Hippocampal formation (tissue), 2 donors: ENCODE measurements around the gene STAC3.
"Not testable (repeated sequence)": the region's sequence is repeated elsewhere in the genome, so short reads cannot be mapped to it uniquely, and the experiment has no call there.

ENCODE experiments used
- DNase-seq, 2 donors: peaks; one replicate each; lab custom pipeline; 2025; lab: John Stamatoyannopoulos, UW

Gene STAC3

GRCh38 chr12:57250956-57251355, at the start of gene STAC3:
Gene STAC3, minus strand, starts transcription at chr12:57251187. Its CDS starts 1,551 bp downstream, at chr12:57249636.
- no peak for DNase-seq

DNA sequence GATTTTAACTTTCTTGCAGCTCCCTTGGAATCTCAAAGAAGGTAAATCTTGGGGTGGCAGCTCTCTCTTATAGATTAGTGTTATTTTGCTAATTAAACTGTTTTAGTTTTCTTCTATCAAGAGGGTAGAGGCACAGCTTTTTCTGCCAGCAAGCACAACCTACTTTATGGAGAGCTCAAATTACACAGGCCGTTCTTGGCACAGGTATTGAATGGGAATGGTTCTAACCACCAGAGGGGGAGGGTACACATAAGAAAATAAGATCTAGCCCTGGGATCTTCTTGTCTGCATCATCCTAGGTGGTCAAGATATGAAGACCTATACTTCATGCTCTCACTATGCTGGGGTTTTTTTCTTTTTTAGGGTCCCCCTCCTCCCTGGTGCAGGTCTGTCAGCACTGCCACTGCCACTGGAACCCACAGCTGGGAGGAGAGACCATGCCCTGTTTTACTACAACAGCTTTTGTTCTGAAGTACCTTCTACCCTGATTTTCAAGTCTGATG, 48.6 kb upstream of the STAC3 start:
- no peak for DNase-seq

GRCh38 chr12:57296291-57296690, 45.3 kb upstream of the STAC3 start:
- DNase-seq: no peak

DNA sequence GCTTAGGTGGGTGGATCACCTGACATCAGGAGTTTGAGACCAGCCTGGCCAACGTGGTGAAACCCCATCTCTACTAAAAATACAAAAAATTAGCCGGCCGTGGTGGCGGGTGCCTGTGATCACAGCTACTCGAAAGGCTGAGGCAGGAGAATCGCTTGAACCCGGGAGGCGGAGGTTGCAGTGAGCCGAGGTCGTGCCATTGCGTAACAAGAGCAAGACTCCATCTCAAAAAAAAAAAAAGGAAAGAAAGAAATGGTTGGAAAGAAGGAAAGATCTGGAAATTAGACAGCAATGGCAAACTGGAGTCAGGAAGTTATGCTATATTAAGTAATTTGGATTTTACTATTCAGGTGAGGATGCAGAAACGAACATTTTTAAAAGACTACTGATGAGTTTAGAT, 31.1 kb upstream of the STAC3 start:
- not testable (repeated sequence) for DNase-seq

GRCh38 chr12:57280211-57281062, 29.4 kb upstream of the STAC3 start:
- DNase-seq: no peak

- no peak for DNase-seq
Measured at GRCh38 chr12:57278465-57279381, 27.7 kb upstream of the STAC3 start.

DNA sequence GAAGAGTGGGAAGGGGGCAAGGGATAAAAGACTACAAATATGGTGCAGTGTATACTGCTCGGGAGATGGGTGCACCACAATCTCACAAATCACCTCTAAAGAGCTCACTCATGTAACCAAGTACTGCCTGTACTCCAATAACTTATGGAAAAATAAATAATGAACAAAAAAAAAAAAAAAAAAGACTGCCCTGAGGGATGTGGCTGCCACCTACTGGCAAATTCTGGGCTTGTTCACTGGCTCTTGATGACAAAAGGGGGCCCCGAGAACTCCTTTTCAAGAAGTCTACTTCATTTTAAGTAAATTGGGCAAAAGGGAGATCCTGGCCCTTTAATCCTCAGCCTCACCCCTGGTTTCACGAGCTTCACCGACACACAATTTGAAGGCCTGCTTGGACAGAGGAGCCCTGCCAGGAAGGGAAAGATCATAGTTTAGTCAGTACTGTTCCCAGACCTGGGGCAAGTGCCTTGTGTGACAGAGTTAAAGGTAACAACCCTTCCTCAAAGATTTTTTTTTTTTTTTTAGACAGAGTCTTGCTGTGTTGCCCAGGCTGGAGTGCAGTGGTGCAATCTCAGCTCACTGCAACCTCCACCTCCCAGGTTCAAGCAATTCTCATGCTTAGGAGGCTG, 26.1 kb upstream of the STAC3 start:
- DNase-seq: no peak

GRCh38 chr12:57276233-57276632, 25.2 kb upstream of the STAC3 start:
- DNase-seq: not testable (repeated sequence)

DNA sequence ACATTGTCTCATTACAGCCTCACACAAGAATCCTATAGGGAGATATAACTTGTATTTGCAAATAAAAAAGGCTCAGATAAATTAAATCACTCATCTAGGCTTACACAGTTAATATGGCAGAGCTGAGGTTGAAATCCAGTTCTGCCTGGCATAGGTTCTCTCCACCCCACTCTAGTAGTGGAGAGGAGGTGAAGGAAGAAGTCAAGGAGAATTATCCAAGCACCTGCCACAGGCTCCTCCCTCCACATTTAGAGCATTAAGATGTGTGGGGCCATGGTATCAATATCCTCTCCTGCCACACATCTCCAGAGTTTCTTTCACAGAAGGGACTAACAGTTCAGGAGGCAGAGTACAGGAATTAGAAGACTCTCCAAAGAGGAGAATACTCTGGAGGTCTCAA, 22.5 kb upstream of the STAC3 start:
- no peak for DNase-seq

GRCh38 chr12:57272337-57273151, 21.6 kb upstream of the STAC3 start:
- no peak for DNase-seq

DNA sequence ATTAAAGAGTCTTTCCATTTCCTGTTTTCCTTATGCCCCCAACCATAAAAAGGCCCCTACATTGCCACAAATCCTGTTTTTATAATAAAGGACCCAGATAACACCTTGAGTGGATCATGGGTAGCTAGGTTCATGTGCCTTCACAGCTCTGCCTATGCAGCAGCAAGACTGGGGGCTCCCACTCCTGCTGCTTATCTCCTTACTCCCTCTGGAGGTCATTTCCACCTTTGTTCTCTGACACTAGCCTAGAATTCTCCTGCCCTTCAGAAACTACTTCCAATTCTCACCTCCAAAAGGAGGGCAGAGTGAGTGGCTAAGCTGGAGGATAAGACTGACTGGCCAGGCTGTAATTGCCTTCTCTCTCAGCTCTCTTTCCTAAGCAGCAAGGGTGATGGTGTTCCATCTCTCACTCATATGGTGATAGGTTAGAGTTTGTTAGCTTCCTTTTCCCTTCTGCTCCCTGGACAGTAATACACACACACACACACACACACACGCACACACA, 20.0 kb upstream of the STAC3 start:
- no peak for DNase-seq

- DNase-seq: no peak
Measured at GRCh38 chr12:57268264-57268663, 17.3 kb upstream of the STAC3 start.

DNA sequence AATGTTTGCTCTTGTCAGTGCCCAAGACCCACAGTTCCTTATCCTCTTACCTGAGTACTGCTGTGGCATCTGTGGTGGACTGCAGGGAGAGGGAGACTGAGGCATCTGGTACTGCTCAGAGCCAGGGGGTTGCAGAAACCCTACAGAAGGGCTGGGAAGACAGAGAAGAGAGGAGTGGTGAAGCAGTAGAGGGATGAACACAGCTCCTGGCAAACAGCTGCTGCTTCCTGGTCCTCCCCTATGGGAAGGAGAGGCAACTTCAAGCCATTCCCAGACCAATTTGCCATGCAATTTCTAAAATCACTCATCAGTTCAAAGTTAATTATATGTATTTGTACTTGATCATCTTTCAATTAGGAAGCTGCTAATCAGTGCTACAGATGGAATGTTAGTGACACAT, 15.7 kb upstream of the STAC3 start:
- DNase-seq: no peak

- DNase-seq: no peak
Measured at GRCh38 chr12:57263096-57263495, 12.1 kb upstream of the STAC3 start.

- DNase-seq: no peak
Measured at GRCh38 chr12:57262126-57262822, 11.3 kb upstream of the STAC3 start.

GRCh38 chr12:57261428-57261865, 10.5 kb upstream of the STAC3 start:
- no peak for DNase-seq

DNA sequence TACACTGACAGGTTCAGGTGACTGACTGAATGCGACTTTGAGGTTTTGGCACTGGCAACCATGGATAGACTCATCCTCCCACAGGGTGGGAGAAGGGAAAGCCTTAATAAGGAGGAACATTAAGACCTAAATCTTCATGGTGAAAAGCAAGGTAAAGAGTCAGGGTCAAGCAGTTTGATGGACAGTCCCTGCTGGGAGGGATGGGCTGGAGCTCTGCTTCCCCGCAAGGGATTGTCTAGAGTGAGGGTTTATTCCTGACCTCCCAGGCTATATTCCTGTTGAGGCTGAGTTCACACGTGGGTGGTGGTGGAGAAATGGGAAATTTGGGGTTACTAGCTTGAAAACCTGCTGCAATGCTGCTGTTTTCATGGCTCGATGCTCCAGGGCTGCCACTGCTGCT, 9.4 kb upstream of the STAC3 start:
- no peak for DNase-seq

- DNase-seq: no peak
Measured at GRCh38 chr12:57258977-57259970, 8.3 kb upstream of the STAC3 start.

- no peak for DNase-seq
Measured at GRCh38 chr12:57255916-57256315, 4.9 kb upstream of the STAC3 start.
